Psoas muscle (tissue), 8 donors: ENCODE measurements around the gene MAN1A1. TPM values are rescaled to one million over a fixed set of nuclear protein-coding genes. Genes with fewer than 3 reads are reported as not detected.

Experiments
- ATAC-seq, 4 donors: fragments of 200-7000 bp; cut with Tn5 transposase; one replicate each; pipeline ENCODE4 v1.9.1; 2020; ENCODE audit warnings: moderate library complexity in 3 of 4, mild to moderate bottlenecking in 2 of 4
- DNase-seq, 2 donors: peaks; one replicate each; pipeline ENCODE4 v3.0.0-alpha.2; 2020
- H3K27ac ChIP-seq: fragments of 200-600 bp; one replicate; pipeline ENCODE4 v1.8.0; 2022
- H3K27me3 ChIP-seq, 3 donors: fragments of 200-600 bp in 1 of 3; one replicate each; pipeline versions ENCODE4 v1.6.1 to v1.8.0; 2013 to 2022; ENCODE audit warnings: low read length in 2 of 3, mild to moderate bottlenecking in 2 of 3, moderate library complexity in 1 of 3; ENCODE audit not compliant: insufficient read depth in 3 of 3
- H3K36me3 ChIP-seq, 2 donors: fragments of 200-600 bp in 1 of 2; one replicate each; pipeline versions ENCODE4 v1.6.1 to v1.8.0; 2013 to 2022; ENCODE audit warnings: low read depth in 1 of 2, mild to moderate bottlenecking in 1 of 2, moderate library complexity in 1 of 2; ENCODE audit not compliant: insufficient read depth in 1 of 2
- H3K4me1 ChIP-seq: fragments of 200-600 bp; one replicate; pipeline ENCODE4 v1.8.0; 2022
- H3K4me3 ChIP-seq: fragments of 200-600 bp; one replicate; pipeline ENCODE4 v1.8.0; 2022; ENCODE audit warnings: mild to moderate bottlenecking
- H3K9me3 ChIP-seq: fragments of 200-600 bp; one replicate; pipeline ENCODE4 v1.8.0; 2022
- WGBS, 3 donors: extraction: QIAGEN DNeasy Blood & Tissue Kit; methylation state at CpG; one replicate each; pipeline versions ENCODE4 v1.1.6 to v1.1.7; 2013; 5-methylcytosine and 5-hydroxymethylcytosine counted together
- intact Hi-C, 2 donors: fragments of 100-400 bp; cut with DNase I; formaldehyde crosslinking; loops; one replicate each; pipeline versions ENCODE4 v1.11.0 to v1.14.2; 2022
- polyA plus RNA-seq, 3 donors: library from polyadenylated mRNA; stranded (reverse); fragments of 200-250 nt; gene quantifications; one replicate each; pipeline ENCODE4 v1.2.3, GENCODE V29; 2013
- total RNA-seq, 4 donors: library from RNA; stranded (reverse); fragmentation: NEBNext Ultra II Directional in 2 of 4; extraction: Animal tissue kit (Norgen Biotek cat#: 25700) in 2 of 4; gene quantifications; one replicate each; pipeline versions ENCODE4 v1.2.1 to v1.2.4, GENCODE V29; 2021 to 2023
- TF ChIP-seq, protein P1 (sequence below): fragments of 200-600 bp; IDR thresholded peaks from one replicate; pipeline ENCODE4 v1.8.0; 2022; ENCODE audit warnings: antibody characterized with exemption
- donor health status: healthy with polysubstance abuse.
- donor health status: DM: no; HTN: no; CAD: no; lungs with moderate emphysema.
- donor health status: Bipolar disorder and iron deficiency.
- donor health status: healthy.
- donor health status: DM: yes; HTN: yes; CAD: no.
- donor health status: DM: no; HTN: no; CAD: no.
- donor health status: DM: no; HTN: no; CAD: no.
- donor health status: DM: yes; HTN: yes; CAD: no.

The MAN1A1 gene
- total and polyA plus RNA-seq, 7 donors: 3.7 to 14.6 (median 6.2) TPM

DNA sequence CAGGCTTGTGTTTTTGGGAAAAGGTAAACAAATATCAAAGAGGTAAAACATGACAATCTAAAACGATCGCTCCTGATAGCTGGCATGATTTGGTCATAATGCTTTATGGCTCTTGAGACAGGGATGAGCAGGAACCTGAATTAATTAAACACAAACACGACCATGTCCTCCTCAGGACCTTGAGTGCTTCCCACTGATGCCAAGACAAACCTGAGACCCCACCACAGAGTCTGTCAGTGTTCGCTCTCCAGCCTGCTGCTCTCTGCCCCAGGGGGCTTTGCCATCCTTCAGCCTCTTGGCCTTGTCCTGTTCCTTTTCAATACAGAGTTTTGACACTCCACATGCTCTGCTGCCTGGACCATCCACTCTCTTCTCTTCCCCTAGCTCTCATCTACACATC lies 119.4 kb downstream of the MAN1A1 start:
- 90 to 94% (median 94%) methylated on average over 4 of the region's 4 CpGs for WGBS, 3 donors
- Histone ChIP-seq H3K4me1 (no peaks in the 10 kb centered on the region), H3K36me3 (no peaks in the 10 kb centered on the region), H3K27ac (no peak overlapping the region), H3K4me3 (no peak overlapping the region), H3K9me3 (no peaks in the 10 kb centered on the region), H3K27me3 (no peaks in the 10 kb centered on the region)
- DNase-seq (no peak), ATAC-seq (no peak)
- TF ChIP-seq, protein P1, sequence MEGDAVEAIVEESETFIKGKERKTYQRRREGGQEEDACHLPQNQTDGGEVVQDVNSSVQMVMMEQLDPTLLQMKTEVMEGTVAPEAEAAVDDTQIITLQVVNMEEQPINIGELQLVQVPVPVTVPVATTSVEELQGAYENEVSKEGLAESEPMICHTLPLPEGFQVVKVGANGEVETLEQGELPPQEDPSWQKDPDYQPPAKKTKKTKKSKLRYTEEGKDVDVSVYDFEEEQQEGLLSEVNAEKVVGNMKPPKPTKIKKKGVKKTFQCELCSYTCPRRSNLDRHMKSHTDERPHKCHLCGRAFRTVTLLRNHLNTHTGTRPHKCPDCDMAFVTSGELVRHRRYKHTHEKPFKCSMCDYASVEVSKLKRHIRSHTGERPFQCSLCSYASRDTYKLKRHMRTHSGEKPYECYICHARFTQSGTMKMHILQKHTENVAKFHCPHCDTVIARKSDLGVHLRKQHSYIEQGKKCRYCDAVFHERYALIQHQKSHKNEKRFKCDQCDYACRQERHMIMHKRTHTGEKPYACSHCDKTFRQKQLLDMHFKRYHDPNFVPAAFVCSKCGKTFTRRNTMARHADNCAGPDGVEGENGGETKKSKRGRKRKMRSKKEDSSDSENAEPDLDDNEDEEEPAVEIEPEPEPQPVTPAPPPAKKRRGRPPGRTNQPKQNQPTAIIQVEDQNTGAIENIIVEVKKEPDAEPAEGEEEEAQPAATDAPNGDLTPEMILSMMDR: no peak
- intact Hi-C loops: no loop called here

DNA sequence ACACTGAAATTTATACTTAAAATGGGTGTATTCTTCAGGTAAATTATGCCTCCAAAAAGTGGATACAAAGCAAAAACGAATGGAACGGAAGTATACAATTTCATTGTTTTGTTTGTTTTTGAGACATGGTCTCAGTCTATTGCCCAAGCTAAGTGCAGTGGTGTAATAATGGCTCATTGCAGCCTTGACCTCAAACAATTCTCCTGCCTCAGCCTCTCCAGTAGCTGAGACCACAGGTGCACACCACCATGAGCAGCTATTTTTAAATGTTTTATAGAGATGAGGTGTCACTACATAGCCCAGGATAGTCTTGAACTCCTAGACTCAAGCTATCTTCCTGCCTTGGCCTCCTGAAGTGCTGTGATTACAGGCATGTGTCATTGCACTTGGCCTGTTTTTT lies 122.2 kb downstream of the MAN1A1 start:
- TF ChIP-seq, protein P1: no peak
- no peak overlapping the region for H3K27ac ChIP-seq
- intact Hi-C loops: no loop called here
- no peak for ATAC-seq
- no peaks in the 10 kb centered on the region for H3K9me3 ChIP-seq
- H3K27me3 ChIP-seq: no peaks in the 10 kb centered on the region
- 88 to 93% (median 92%) methylated on average over 2 of the region's 2 CpGs for WGBS, 3 donors
- H3K36me3 ChIP-seq: no peaks in the 10 kb centered on the region
- no peak for DNase-seq
- H3K4me1 ChIP-seq: no peaks in the 10 kb centered on the region
- no peak overlapping the region for H3K4me3 ChIP-seq

DNA sequence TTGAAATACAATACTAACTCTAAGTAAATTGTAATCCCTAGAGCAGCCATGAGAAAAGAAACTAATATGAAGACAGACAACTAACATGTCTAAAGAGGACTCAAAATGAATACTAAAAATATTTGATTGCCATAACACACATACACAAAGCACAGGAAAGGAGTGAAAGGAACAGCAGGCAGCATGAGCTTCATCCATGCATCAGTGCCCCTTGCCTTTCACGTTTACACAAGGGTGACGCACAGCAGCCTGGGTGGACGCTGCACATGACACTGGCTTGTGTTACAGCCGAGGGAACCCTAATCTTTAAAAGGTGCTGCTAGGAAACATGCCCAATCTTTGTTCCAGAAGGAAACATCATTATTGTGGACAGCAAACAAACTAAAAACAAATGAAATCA lies 123.5 kb downstream of the MAN1A1 start:
- WGBS, 3 donors: 56 to 61% (median 61%) methylated on average over 4 of the region's 4 CpGs
- Histone ChIP-seq H3K27me3 (no peaks in the 10 kb centered on the region), H3K4me1 (no peaks in the 10 kb centered on the region), H3K36me3 (no peaks in the 10 kb centered on the region), H3K27ac (no peak overlapping the region), H3K9me3 (no peaks in the 10 kb centered on the region), H3K4me3 (no peak overlapping the region)
- no peak for DNase-seq
- no peak for ATAC-seq
- TF ChIP-seq, protein P1: no peak
- intact Hi-C loops: no loop called here

DNA sequence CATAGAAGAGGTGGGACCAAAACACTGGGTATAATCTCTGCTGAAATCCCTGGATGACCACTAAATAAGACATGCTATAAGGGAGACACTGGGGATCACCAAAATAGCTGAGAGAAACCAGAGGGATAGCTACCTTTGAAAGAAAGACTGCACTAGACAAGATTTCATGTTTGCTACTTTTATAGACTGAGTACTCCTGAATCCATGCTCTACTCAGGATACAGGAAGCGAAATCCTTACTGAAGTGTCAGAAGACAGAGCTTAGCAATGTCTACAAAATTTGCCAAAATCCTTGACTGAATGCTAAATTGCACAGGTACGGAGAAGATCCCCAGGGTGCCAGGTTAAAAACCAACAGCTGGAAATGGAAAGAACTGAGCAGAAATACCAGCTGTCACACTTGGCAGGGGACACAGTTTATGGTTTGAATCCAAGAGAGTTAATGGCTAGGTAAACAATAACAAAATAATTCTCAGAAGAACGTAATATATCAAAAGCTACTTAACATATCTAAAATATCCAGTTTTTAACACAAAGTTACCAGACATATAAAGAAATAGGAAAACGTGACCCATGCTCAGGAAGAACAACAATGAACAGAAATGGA lies 125.4 kb downstream of the MAN1A1 start:
- no peaks in the 10 kb centered on the region for H3K27me3 ChIP-seq
- DNase-seq (no peak), ATAC-seq (no peak)
- H3K4me1 ChIP-seq: no peaks in the 10 kb centered on the region
- H3K27ac ChIP-seq: no peak overlapping the region
- H3K9me3 ChIP-seq: no peaks in the 10 kb centered on the region
- TF ChIP-seq, protein P1: no peak
- no peak overlapping the region for H3K4me3 ChIP-seq
- intact Hi-C loops: no loop called here
- no peaks in the 10 kb centered on the region for H3K36me3 ChIP-seq
- WGBS, 3 donors: 52 to 69% (median 54%) methylated on average over 4 of the region's 4 CpGs

DNA sequence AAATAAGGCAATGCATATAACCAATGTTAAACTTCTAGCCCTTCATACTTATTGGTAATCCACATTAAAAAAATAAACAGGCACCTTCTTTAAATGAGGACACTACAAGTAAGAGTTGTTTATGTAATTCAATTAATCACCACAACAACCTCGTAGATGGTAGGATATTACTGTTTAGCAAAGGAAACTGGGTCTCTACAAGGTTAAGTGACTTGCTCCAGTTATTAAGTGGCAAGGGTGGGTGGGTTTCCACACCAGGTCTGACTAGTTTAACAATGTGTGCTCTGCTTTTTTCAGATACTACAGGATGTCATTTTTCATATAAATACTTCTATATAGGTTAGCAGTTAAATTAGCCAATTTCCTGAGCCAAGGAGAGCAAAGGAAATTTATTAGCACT lies 129.1 kb downstream of the MAN1A1 start:
- 46 to 68% (median 64%) methylated on average over 1 of the region's 1 CpG for WGBS, 3 donors
- Histone ChIP-seq H3K36me3 (no peaks in the 10 kb centered on the region), H3K4me1 (no peaks in the 10 kb centered on the region), H3K4me3 (no peak overlapping the region), H3K9me3 (no peaks in the 10 kb centered on the region), H3K27ac (no peak overlapping the region), H3K27me3 (peaks cover 0 to 2% (median 0%) of the 10 kb centered on the region in 3 donors)
- DNase-seq (no peak), ATAC-seq (no peak)
- TF ChIP-seq, protein P1: no peak
- intact Hi-C loops: no loop called here
